GM12878 (cell line): Measurements from ENCODE around the gene CA10. TPM values are rescaled to one million over a fixed set of nuclear protein-coding genes. Genes with fewer than 3 reads are reported as not detected.

Experiments
- ATAC-seq: fragments of 200-7000 bp; cut with Tn5 transposase; 3 replicates; pipeline ENCODE4 v1.9.1; 2020; ENCODE audit warnings: mild to moderate bottlenecking, moderate library complexity
- BruUV-seq: library from RNA; stranded (reverse); fragments of 400-500 nt; replicated peaks from 2 replicates; lab custom pipeline; 2021; lab: Mats Ljungman, UMichigan
- CTCF ChIA-PET: fragments of 300-600 bp; sonication (Branson Sonifier 250); formaldehyde crosslinking; extraction: SDS; loops from one replicate; lab custom pipeline; 2021; ENCODE audit warnings: inconsistent platforms; lab: Yijun Ruan, JAX
- POLR2A ChIA-PET: fragments of 350-600 bp; formaldehyde crosslinking; extraction: SDS; loops from one replicate; lab custom pipeline; 2021; ENCODE audit warnings: inconsistent platforms; lab: Charles Lee
- RAD21 ChIA-PET: fragments of 300-600 bp; sonication (Branson Sonifier 250); formaldehyde crosslinking; loops from one replicate; lab custom pipeline; 2023; ENCODE audit warnings: antibody characterized with exemption; ENCODE audit not compliant: unreplicated experiment; lab: Charles Lee
- SMC1A ChIA-PET: fragments of 300-600 bp; sonication (Branson Sonifier 250); formaldehyde crosslinking; loops from one replicate; lab custom pipeline; 2023; ENCODE audit not compliant: unreplicated experiment, uncharacterized antibody; lab: Charles Lee
- DNase-seq: peaks from one replicate; pipeline ENCODE4 v3.0.0-alpha.2; 2011; ENCODE audit warnings: low read depth, low spot score
- FAIRE-seq: peaks from 3 replicates; lab custom pipeline; 2011; peaks lifted over from hg19 to GRCh38; lab: Jason Lieb, UNC
- H2AFZ ChIP-seq: 2 replicates; pipeline ENCODE4 v1.6.0; 2011; ENCODE audit warnings: low read depth, low read length, control low read depth; ENCODE audit not compliant: control insufficient read depth
- H3K27ac ChIP-seq: 2 replicates; pipeline ENCODE4 v1.5.1; 2011; ENCODE audit warnings: control low read depth; ENCODE audit not compliant: control insufficient read depth, insufficient read depth
- H3K27me3 ChIP-seq, 2 experiments: replicated peaks in 1 of 2; 2 replicates each; pipeline versions ENCODE4 v1.6.0 to v1.6.1; 2011; ENCODE audit warnings: low read length in 1 of 2; ENCODE audit not compliant: control insufficient read depth in 2 of 2, insufficient read depth in 2 of 2
- H3K36me3 ChIP-seq, 2 experiments: 2 replicates each; pipeline ENCODE4 v1.5.1; 2011; ENCODE audit warnings: low read length in 1 of 2; ENCODE audit not compliant: control insufficient read depth in 2 of 2, insufficient read depth in 2 of 2
- H3K4me1 ChIP-seq: 2 replicates; pipeline ENCODE4 v1.6.1; 2011; ENCODE audit warnings: mild to moderate bottlenecking, low read length, moderate library complexity, mixed read lengths; ENCODE audit not compliant: control insufficient read depth, insufficient read depth
- H3K4me2 ChIP-seq: 2 replicates; pipeline ENCODE4 v1.6.0; 2011; ENCODE audit warnings: control low read depth; ENCODE audit not compliant: control insufficient read depth, insufficient read depth
- H3K4me3 ChIP-seq: fragments of 200-600 bp; sonication (generic); 2 replicates; pipeline ENCODE4 v1.5.1; 2016
- H3K79me2 ChIP-seq: 2 replicates; pipeline ENCODE4 v1.6.0; 2011; ENCODE audit warnings: low read length; ENCODE audit not compliant: control insufficient read depth, insufficient read depth
- H3K9ac ChIP-seq: 2 replicates; pipeline ENCODE4 v1.8.0; 2011; ENCODE audit warnings: low read length, control low read depth, mixed read lengths; ENCODE audit not compliant: control insufficient read depth, insufficient read depth
- H3K9me3 ChIP-seq: replicated peaks from 3 replicates; pipeline ENCODE4 v1.5.1; 2011; ENCODE audit warnings: mild to moderate bottlenecking, low read length; ENCODE audit not compliant: control insufficient read depth, insufficient read depth
- H4K20me1 ChIP-seq: 2 replicates; pipeline ENCODE4 v1.6.0; 2011; ENCODE audit not compliant: control insufficient read depth, insufficient read depth
- EGR1 ChIP-seq, 2 experiments: IDR thresholded peaks; 1 replicate in 1 of 2; 2 replicates in 1 of 2; pipeline ENCODE4 v1.6.1; 2011 to 2012; ENCODE audit warnings: low read depth in 2 of 2, low read length in 2 of 2, borderline replicate concordance in 1 of 2, mild to moderate bottlenecking in 1 of 2, moderate library complexity in 1 of 2
- IRF4 ChIP-seq: IDR thresholded peaks from 2 replicates; pipeline ENCODE4 v1.6.1; 2011; ENCODE audit warnings: low read depth, low read length
- JUNB ChIP-seq: IDR thresholded peaks from 2 replicates; pipeline ENCODE4 v1.6.1; 2016; ENCODE audit warnings: antibody characterized with exemption, mild to moderate bottlenecking
- KDM1A ChIP-seq: fragments of 200-600 bp; sonication (generic); IDR thresholded peaks from 2 replicates; pipeline ENCODE4 v1.6.1; 2016; ENCODE audit warnings: borderline replicate concordance
- KLF5 ChIP-seq: fragments of 450-650 bp; IDR thresholded peaks from 2 replicates; pipeline ENCODE4 v1.6.1; 2014; ENCODE audit warnings: mild to moderate bottlenecking; ENCODE audit not compliant: partially characterized antibody
- RBBP5 ChIP-seq: fragments of 200-600 bp; sonication (generic); conservative IDR thresholded peaks from 2 replicates; pipeline ENCODE4 v1.6.1; 2016
- TAF1 ChIP-seq: IDR thresholded peaks from 2 replicates; pipeline ENCODE4 v1.6.1; 2011; ENCODE audit warnings: mild to moderate bottlenecking, low read depth, low read length, borderline replicate concordance
- WGBS: methylation state at CpG from one replicate; pipeline ENCODE4 v1.1.6; 2016; ENCODE audit warnings: low lambda C conversion rate; ENCODE audit not compliant: insufficient replicate concordance, insufficient coverage; ENCODE audit errors: missing lambda C conversion rate; 5-methylcytosine and 5-hydroxymethylcytosine counted together
- in situ Hi-C: fragments of 300-500 bp; cut with MboI; formaldehyde crosslinking; loops from 9 replicates; pipeline ENCODE4 v1.14.3; 2018; ENCODE audit warnings: mixed read lengths
- intact Hi-C: fragments of 100-400 bp; cut with micrococcal nuclease; formaldehyde crosslinking; loops from one replicate; pipeline ENCODE4 v1.14.2; 2022; ENCODE audit not compliant: unreplicated experiment
- polyA plus RNA-seq, 11 experiments: library from polyadenylated mRNA; depleted of rRNA in 4 of 11; unstranded in 6 of 11; stranded (reverse) in 5 of 11; fragments of >200 nt; fragmentation: Nextera tagmentation in 4 of 11; fragmentation: Illumina TruSeq in 1 of 11; extraction: Ambion mirVana in 4 of 11; extraction: Trizol in 1 of 11; gene quantifications; 1 replicate in 1 of 11; 2 replicates in 10 of 11; pipeline versions ENCODE4 v1.2.1 to v1.2.3, GENCODE V29; 2011 to 2016; ENCODE audit warnings: inconsistent platforms in 2 of 11, missing spikeins in 2 of 11, low read depth in 1 of 11
- total RNA-seq, 4 experiments: library from RNA; depleted of rRNA in 3 of 4; stranded (reverse); fragments of >200 nt in 3 of 4; fragmentation: Illumina TruSeq in 1 of 4; extraction: Trizol in 1 of 4; gene quantifications; 2 replicates each; pipeline versions ENCODE4 v1.2.1 to v1.2.3, GENCODE V29; 2013 to 2021
- TF ChIP-seq, protein P1 (sequence below): IDR thresholded peaks from 2 replicates; pipeline ENCODE4 v1.6.1; 2011; ENCODE audit warnings: borderline replicate concordance, low read depth, mild to moderate bottlenecking, moderate library complexity, mixed read lengths, low read length; ENCODE audit not compliant: insufficient read depth; ENCODE audit errors: extremely low read length
- TF ChIP-seq, protein P2 (sequence below): IDR thresholded peaks from 2 replicates; pipeline ENCODE4 v1.6.1; 2012; ENCODE audit warnings: low read depth, low read length, improper control_type of control experiment
- TF ChIP-seq, protein P3 (sequence below): fragments of 450-650 bp; IDR thresholded peaks from 2 replicates; pipeline ENCODE4 v1.6.1; 2016; ENCODE audit warnings: mild to moderate bottlenecking
- TF ChIP-seq, protein P4 (sequence below): fragments of 450-650 bp; IDR thresholded peaks from 2 replicates; pipeline ENCODE4 v1.6.1; 2017; ENCODE audit warnings: mild to moderate bottlenecking
- TF ChIP-seq, protein P5 (sequence below): IDR thresholded peaks from 2 replicates; pipeline ENCODE4 v1.6.1; 2011; ENCODE audit warnings: low read depth, low read length, improper control_type of control experiment, borderline replicate concordance

Gene CA10
- total and polyA plus RNA-seq, 10 of the 15 experiments (the other 5 are each of a cell fraction or from before 2014, with no cell fraction given): not detected

DNA sequence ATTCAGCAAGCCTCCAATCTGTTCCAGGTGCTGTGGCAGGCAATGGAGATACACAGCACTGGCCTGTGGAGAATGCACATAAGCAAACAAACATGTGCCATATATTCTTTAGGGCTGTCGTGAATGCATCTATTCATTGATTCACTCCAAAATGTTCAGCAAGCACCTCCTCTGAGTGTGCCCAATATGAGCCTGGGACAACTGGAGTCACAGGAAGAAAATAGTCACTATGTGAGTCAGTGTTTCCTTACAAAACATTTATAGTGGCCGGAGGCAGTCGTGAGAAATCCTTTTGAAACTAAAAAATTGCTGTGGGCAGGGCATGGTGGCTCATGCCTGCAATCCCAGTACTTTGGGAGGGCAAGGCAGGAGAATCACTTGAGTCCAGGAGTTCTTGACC lies 310.1 kb downstream of the CA10 start:
- intact Hi-C loops: no loop called here
- POLR2A ChIA-PET: no interaction called here

More for the DNA sequence above, 310.1 kb downstream of the CA10 start:
- in situ Hi-C loops: no loop called here
- H3K4me3 ChIP-seq: no peak overlapping the region
- ChIA-PET CTCF (interaction anchor here (0.9 to 1.2 kb wide), 2 partner anchors 12 to 84 kb away, joined by 3 to 4 read pairs; no protein-coding TSS in a partner anchor), SMC1A (no interaction called here), RAD21 (no interaction called here)
- WGBS: 3% methylated on average over 3 of the region's 3 CpGs
- ATAC-seq (no peak), DNase-seq (no peak), FAIRE-seq (no peak)
- BruUV-seq: no TSS peak
- H2AFZ ChIP-seq: no peak overlapping the region
- H3K9ac ChIP-seq: no peak overlapping the region
- no peaks in the 10 kb centered on the region for H3K79me2 ChIP-seq
- H3K36me3 ChIP-seq: no peaks in the 10 kb centered on the region
- no peak overlapping the region for H3K27ac ChIP-seq
- no peaks in the 10 kb centered on the region for H4K20me1 ChIP-seq
- no peaks in the 10 kb centered on the region for H3K9me3 ChIP-seq
- H3K4me1 ChIP-seq: no peaks in the 10 kb centered on the region
- no peak overlapping the region for H3K4me2 ChIP-seq
- TF ChIP-seq KDM1A (no peak), EGR1 (IDR thresholded peaks at IDR 0.05; ENCODE audit: borderline replicate concordance in 1 of 2, low read depth in 2 of 2, low read length in 2 of 2) (no peak), IRF4 (no peak), TAF1 (no peak), RBBP5 (no peak), JUNB (no peak), KLF5 (no peak)
- TF ChIP-seq, protein P1, sequence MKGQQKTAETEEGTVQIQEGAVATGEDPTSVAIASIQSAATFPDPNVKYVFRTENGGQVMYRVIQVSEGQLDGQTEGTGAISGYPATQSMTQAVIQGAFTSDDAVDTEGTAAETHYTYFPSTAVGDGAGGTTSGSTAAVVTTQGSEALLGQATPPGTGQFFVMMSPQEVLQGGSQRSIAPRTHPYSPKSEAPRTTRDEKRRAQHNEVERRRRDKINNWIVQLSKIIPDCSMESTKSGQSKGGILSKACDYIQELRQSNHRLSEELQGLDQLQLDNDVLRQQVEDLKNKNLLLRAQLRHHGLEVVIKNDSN: no peak
- TF ChIP-seq, protein P2, sequence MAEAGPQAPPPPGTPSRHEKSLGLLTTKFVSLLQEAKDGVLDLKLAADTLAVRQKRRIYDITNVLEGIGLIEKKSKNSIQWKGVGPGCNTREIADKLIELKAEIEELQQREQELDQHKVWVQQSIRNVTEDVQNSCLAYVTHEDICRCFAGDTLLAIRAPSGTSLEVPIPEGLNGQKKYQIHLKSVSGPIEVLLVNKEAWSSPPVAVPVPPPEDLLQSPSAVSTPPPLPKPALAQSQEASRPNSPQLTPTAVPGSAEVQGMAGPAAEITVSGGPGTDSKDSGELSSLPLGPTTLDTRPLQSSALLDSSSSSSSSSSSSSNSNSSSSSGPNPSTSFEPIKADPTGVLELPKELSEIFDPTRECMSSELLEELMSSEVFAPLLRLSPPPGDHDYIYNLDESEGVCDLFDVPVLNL: no peak
- TF ChIP-seq, protein P3, sequence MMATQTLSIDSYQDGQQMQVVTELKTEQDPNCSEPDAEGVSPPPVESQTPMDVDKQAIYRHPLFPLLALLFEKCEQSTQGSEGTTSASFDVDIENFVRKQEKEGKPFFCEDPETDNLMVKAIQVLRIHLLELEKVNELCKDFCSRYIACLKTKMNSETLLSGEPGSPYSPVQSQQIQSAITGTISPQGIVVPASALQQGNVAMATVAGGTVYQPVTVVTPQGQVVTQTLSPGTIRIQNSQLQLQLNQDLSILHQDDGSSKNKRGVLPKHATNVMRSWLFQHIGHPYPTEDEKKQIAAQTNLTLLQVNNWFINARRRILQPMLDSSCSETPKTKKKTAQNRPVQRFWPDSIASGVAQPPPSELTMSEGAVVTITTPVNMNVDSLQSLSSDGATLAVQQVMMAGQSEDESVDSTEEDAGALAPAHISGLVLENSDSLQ: no peak
- TF ChIP-seq, protein P4, sequence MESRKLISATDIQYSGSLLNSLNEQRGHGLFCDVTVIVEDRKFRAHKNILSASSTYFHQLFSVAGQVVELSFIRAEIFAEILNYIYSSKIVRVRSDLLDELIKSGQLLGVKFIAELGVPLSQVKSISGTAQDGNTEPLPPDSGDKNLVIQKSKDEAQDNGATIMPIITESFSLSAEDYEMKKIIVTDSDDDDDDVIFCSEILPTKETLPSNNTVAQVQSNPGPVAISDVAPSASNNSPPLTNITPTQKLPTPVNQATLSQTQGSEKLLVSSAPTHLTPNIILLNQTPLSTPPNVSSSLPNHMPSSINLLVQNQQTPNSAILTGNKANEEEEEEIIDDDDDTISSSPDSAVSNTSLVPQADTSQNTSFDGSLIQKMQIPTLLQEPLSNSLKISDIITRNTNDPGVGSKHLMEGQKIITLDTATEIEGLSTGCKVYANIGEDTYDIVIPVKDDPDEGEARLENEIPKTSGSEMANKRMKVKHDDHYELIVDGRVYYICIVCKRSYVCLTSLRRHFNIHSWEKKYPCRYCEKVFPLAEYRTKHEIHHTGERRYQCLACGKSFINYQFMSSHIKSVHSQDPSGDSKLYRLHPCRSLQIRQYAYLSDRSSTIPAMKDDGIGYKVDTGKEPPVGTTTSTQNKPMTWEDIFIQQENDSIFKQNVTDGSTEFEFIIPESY: no peak
- TF ChIP-seq, protein P5, sequence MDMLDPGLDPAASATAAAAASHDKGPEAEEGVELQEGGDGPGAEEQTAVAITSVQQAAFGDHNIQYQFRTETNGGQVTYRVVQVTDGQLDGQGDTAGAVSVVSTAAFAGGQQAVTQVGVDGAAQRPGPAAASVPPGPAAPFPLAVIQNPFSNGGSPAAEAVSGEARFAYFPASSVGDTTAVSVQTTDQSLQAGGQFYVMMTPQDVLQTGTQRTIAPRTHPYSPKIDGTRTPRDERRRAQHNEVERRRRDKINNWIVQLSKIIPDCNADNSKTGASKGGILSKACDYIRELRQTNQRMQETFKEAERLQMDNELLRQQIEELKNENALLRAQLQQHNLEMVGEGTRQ: no peak
- H3K27me3 ChIP-seq: no peaks in the 10 kb centered on the region
